Caco-2 (cell line): ENCODE results near the gene DDTL. TPM values are rescaled to one million over a fixed set of nuclear protein-coding genes. Genes with fewer than 3 reads are reported as not detected.

ENCODE experiments used
- BruUV-seq: library from RNA; stranded (reverse); fragments of 400-500 nt; replicated peaks from 2 replicates; lab custom pipeline; 2021; lab: Mats Ljungman, UMichigan
- CTCF ChIA-PET: fragments of 300-600 bp; sonication (Branson Sonifier 250); formaldehyde crosslinking; loops from one replicate; lab custom pipeline; 2022; ENCODE audit warnings: antibody characterized with exemption; lab: Charles Lee
- POLR2A ChIA-PET: fragments of 300-600 bp; sonication (Branson Sonifier 250); formaldehyde crosslinking; loops from one replicate; lab custom pipeline; 2022; ENCODE audit warnings: antibody characterized with exemption; lab: Charles Lee
- DNase-seq, 2 experiments: peaks; one replicate each; pipeline versions ENCODE4 v3.0.0 to v3.0.0-alpha.2; 2020 to 2022
- H3K27me3 ChIP-seq: replicated peaks from 2 replicates; pipeline ENCODE4 v1.6.0; 2011; ENCODE audit warnings: low read length; ENCODE audit not compliant: control insufficient read depth, insufficient read depth
- H3K36me3 ChIP-seq: 2 replicates; pipeline ENCODE4 v1.5.1; 2011; ENCODE audit warnings: low read length; ENCODE audit not compliant: control insufficient read depth, insufficient read depth
- H3K4me1 ChIP-seq: fragments of 250-450 bp; sonication (Bioruptor Pico); 2 replicates; pipeline ENCODE4 v1.5.1; 2020; ENCODE audit warnings: mild to moderate bottlenecking
- H3K4me3 ChIP-seq: 2 replicates; pipeline ENCODE4 v1.5.1; 2011; ENCODE audit warnings: low read depth, mild to moderate bottlenecking, control low read depth, low read length
- H3K9me3 ChIP-seq: fragments of 250-450 bp; sonication (Bioruptor Pico); 2 replicates; pipeline ENCODE4 v1.5.1; 2020; ENCODE audit warnings: mild to moderate bottlenecking, moderate library complexity
- H3K27ac Mint-ChIP-seq: one replicate; pipeline ENCODE4 v1.8.0; 2022; ENCODE audit warnings: mixed read lengths; ENCODE audit not compliant: unreplicated experiment
- H3K27me3 Mint-ChIP-seq: one replicate; pipeline ENCODE4 v1.8.0; 2022; ENCODE audit warnings: mixed read lengths; ENCODE audit not compliant: insufficient read depth, unreplicated experiment
- H3K36me3 Mint-ChIP-seq: one replicate; pipeline ENCODE4 v1.8.0; 2022; ENCODE audit warnings: mild to moderate bottlenecking, mixed read lengths; ENCODE audit not compliant: insufficient read depth, unreplicated experiment
- H3K4me1 Mint-ChIP-seq: one replicate; pipeline ENCODE4 v1.8.0; 2022; ENCODE audit warnings: low read depth, mixed read lengths; ENCODE audit not compliant: unreplicated experiment
- H3K4me3 Mint-ChIP-seq: one replicate; pipeline ENCODE4 v1.8.0; 2022; ENCODE audit warnings: mild to moderate bottlenecking, moderate library complexity, mixed read lengths; ENCODE audit not compliant: unreplicated experiment
- H3K9me3 Mint-ChIP-seq: one replicate; pipeline ENCODE4 v1.8.0; 2022; ENCODE audit warnings: mixed read lengths; ENCODE audit not compliant: unreplicated experiment
- CTCF ChIP-seq, 2 experiments: fragments of 200-600 bp in 1 of 2; IDR thresholded peaks; 1 replicate in 1 of 2; 2 replicates in 1 of 2; pipeline versions ENCODE4 v1.5.1 to v1.8.0; 2011 to 2022; ENCODE audit warnings: antibody characterized with exemption in 1 of 2, control low read depth in 1 of 2, inconsistent platforms in 1 of 2, low read depth in 1 of 2, low read length in 1 of 2, mild to moderate bottlenecking in 1 of 2, moderate library complexity in 1 of 2; ENCODE audit not compliant: insufficient read depth in 1 of 2, severe bottlenecking in 1 of 2, unreplicated experiment in 1 of 2
- intact Hi-C: fragments of 100-400 bp; cut with micrococcal nuclease; formaldehyde crosslinking; loops from one replicate; pipeline ENCODE4 v1.10.0; 2022; ENCODE audit not compliant: unreplicated experiment
- total RNA-seq: library from RNA; stranded (reverse); gene quantifications from 2 replicates; pipeline ENCODE4 v1.2.3, GENCODE V29; 2022

DDTL gene
- total RNA-seq, 1 experiment from 2014 or later: 4.1 TPM

- no TSS peak for BruUV-seq
Measured at GRCh38 chr22:24006914-24007214, 40.2 kb downstream of the DDTL start.

GRCh38 chr22:24007253-24008021 lies 40.7 kb downstream of the DDTL start:
- Histone ChIP-seq H3K4me3 (no peak overlapping the region), H3K4me1 (peaks cover 26% of the 10 kb centered on the region), H3K27me3 (no peaks in the 10 kb centered on the region), H3K36me3 (no peaks in the 10 kb centered on the region), H3K9me3 (peaks cover 11% of the 10 kb centered on the region; the same call in 1 of the 2 replicates)
- BruUV-seq: no TSS peak
- Mint-ChIP-seq H3K27ac (peak overlapping the region; percentile 65), H3K9me3 (peaks cover 12% of the 10 kb centered on the region), H3K27me3 (no peaks in the 10 kb centered on the region), H3K4me1 (peaks cover 20% of the 10 kb centered on the region), H3K4me3 (no peak overlapping the region), H3K36me3 (peaks cover 15% of the 10 kb centered on the region)
- no peak for TF ChIP-seq CTCF (IDR thresholded peaks at IDR 0.05; ENCODE audit: insufficient read depth in 1 of 2, low read depth in 1 of 2, low read length in 1 of 2, severe bottlenecking in 1 of 2, unreplicated experiment in 1 of 2)
- ChIA-PET POLR2A (no interaction called here), CTCF (no interaction called here)
- no peak for DNase-seq
- intact Hi-C loops: no loop called here

More at GRCh38 chr22:24006914-24007214, 40.2 kb downstream of the DDTL start:
- H3K9me3 Mint-ChIP-seq: peaks cover 12% of the 10 kb centered on the region
- Histone ChIP-seq H3K27me3 (no peaks in the 10 kb centered on the region), H3K9me3 (peaks cover 11% of the 10 kb centered on the region; the same call in 1 of the 2 replicates), H3K4me1 (peaks cover 26% of the 10 kb centered on the region), H3K4me3 (no peak overlapping the region), H3K36me3 (no peaks in the 10 kb centered on the region)
- H3K27ac Mint-ChIP-seq: peak overlapping the region; percentile 65
- peaks cover 15% of the 10 kb centered on the region for H3K36me3 Mint-ChIP-seq
- no peaks in the 10 kb centered on the region for H3K27me3 Mint-ChIP-seq
- ChIA-PET CTCF (interaction anchor here (1.1 kb wide), 1 partner anchor 149 kb away, joined by 5 read pairs; the partner anchor contains the start of gene SLC2A11), POLR2A (no interaction called here)
- no peak overlapping the region for H3K4me3 Mint-ChIP-seq
- no peak for TF ChIP-seq CTCF (IDR thresholded peaks at IDR 0.05; ENCODE audit: insufficient read depth in 1 of 2, low read depth in 1 of 2, low read length in 1 of 2, severe bottlenecking in 1 of 2, unreplicated experiment in 1 of 2)
- DNase-seq: no peak
- intact Hi-C loops: no loop called here
- peaks cover 20% of the 10 kb centered on the region for H3K4me1 Mint-ChIP-seq

GRCh38 chr22:24008022-24008283 lies 41.3 kb downstream of the DDTL start:
- no peak overlapping the region for H3K4me3 ChIP-seq
- H3K27ac Mint-ChIP-seq: peak overlapping the region; percentile 65
- no peaks in the 10 kb centered on the region for H3K27me3 ChIP-seq
- ChIA-PET POLR2A (no interaction called here), CTCF (no interaction called here)
- peaks cover 26% of the 10 kb centered on the region for H3K4me1 ChIP-seq
- DNase-seq: no peak
- no peak overlapping the region for H3K4me3 Mint-ChIP-seq
- H3K27me3 Mint-ChIP-seq: no peaks in the 10 kb centered on the region
- peaks cover 11% of the 10 kb centered on the region; the same call in 1 of the 2 replicates for H3K9me3 ChIP-seq
- intact Hi-C loops: no loop called here
- peaks cover 15% of the 10 kb centered on the region for H3K36me3 Mint-ChIP-seq
- no peak for TF ChIP-seq CTCF (IDR thresholded peaks at IDR 0.05; ENCODE audit: insufficient read depth in 1 of 2, low read depth in 1 of 2, low read length in 1 of 2, severe bottlenecking in 1 of 2, unreplicated experiment in 1 of 2)
- TSS peak; percentile 85 for BruUV-seq
- no peaks in the 10 kb centered on the region for H3K36me3 ChIP-seq
- peaks cover 12% of the 10 kb centered on the region for H3K9me3 Mint-ChIP-seq
- H3K4me1 Mint-ChIP-seq: peaks cover 20% of the 10 kb centered on the region
